Measurements from ENCODE around the gene CNPY4.

CNPY4 gene

DNA sequence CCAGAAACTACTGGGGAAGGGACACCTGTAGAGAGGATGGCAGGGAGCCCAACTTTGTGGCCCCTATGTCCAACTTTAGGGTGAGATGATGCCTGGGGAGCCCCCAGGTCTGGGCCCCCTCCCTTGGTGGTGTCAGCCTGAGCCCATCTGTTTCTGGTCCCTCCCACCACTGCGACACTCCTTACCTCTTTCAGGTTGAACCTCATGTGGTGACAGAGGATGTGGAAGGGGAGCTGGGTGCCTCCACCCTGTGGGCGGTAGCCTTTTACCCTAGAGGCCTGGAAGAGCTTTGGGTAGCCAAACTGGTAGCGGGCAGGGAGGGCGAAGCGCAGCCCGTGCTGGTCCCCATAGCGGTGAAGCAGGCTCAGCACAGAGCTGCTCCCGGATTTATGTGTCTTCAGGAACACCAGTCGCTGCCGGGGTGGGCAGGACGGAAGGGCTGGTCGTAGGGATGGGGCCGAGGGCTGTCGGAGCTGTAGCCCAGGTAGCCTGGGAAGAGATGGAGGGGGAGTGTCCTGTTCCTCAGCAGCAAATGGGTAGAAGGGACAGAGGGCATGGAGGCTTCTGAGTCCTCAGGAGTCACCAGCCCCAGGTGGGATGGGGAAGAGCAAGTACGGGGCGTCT lies 47.0 kb downstream of the CNPY4 start:
- H3K4me3 ChIP-seq (replicated peaks; ENCODE audit: low read depth, low read length) = no peak overlapping the region
- TF ChIP-seq, protein P1, sequence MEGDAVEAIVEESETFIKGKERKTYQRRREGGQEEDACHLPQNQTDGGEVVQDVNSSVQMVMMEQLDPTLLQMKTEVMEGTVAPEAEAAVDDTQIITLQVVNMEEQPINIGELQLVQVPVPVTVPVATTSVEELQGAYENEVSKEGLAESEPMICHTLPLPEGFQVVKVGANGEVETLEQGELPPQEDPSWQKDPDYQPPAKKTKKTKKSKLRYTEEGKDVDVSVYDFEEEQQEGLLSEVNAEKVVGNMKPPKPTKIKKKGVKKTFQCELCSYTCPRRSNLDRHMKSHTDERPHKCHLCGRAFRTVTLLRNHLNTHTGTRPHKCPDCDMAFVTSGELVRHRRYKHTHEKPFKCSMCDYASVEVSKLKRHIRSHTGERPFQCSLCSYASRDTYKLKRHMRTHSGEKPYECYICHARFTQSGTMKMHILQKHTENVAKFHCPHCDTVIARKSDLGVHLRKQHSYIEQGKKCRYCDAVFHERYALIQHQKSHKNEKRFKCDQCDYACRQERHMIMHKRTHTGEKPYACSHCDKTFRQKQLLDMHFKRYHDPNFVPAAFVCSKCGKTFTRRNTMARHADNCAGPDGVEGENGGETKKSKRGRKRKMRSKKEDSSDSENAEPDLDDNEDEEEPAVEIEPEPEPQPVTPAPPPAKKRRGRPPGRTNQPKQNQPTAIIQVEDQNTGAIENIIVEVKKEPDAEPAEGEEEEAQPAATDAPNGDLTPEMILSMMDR (IDR thresholded peaks at IDR 0.05; ENCODE audit: low read depth, low read length, missing control alignments) = no peak
- no peak for DNase-seq (ENCODE audit: extremely low read depth, low read depth)

DNA sequence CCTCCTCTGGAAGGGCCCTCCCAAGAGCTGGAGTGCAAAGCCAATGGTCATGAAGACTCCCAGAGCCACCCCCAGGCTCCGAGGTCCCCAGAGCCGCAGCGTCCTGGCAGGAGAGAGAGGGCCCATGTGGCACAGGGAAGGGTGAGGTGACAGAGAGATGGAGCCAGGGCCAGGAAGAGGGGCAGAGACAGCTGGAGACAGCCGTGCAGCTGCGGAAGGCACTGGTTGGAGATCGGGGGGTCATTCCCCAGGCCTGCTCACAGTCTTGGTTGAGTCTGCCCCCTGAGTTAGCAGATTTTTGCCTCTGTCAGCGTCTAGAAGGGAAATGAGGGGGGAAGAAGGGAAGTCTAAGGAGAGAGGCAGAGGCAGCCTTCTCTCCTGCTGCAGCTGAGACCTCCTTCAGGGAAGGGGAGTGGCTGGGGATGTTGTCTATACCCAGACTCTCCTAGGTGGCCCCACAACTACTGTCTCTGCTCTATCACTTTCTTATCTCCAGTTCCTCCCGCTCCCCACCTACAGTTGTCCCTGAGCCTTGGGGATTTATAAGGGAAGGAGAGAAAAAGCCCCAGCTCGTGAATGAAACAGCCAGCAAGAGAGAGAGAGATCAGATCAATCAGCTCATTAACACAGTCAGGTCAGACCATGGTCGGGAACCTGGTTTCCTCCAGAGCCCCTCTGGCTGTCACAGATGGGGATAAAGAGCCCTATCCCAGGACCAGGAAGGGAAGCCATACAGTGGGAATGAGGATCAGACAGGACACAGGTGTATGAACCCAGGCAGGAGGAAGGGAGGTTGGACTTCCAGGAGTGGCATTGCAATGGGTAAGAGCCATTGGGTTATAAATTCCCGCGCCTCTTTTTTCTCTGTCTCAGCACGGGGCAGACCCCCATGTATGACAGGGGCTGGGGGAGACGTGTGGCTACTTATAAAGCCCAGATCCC lies 47.8 kb downstream of the CNPY4 start:
- DNase-seq (ENCODE audit: extremely low read depth, low read depth) = no peak
- TF ChIP-seq, protein P1 (IDR thresholded peaks at IDR 0.05; ENCODE audit: low read depth, low read length, missing control alignments) = no peak
- peak overlapping the region; percentile 41 for H3K4me3 ChIP-seq (replicated peaks; ENCODE audit: low read depth, low read length)

DNA sequence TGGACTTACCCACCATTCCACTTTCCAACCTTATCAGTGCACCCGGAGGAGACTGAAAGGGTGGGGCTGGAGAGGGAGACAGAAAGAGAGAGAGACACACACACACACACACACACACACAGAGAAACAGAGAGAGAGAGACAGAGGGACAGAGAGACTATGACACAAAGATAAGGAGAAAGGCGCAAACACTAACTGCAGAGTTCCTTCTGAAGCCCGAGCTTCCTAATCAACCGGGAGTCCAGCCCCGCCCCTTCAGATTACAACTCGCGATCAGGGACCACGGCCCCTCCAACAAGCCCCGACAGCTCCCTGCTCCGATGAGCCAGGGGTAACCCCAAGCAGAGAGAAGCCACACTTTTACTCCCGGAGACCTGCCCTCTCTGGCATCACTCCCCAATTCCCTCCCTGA lies 48.5 kb downstream of the CNPY4 start:
- TF ChIP-seq, protein P1 (IDR thresholded peaks at IDR 0.05; ENCODE audit: low read depth, low read length, missing control alignments) = no peak
- DNase-seq (ENCODE audit: extremely low read depth, low read depth) = no peak
- H3K4me3 ChIP-seq (replicated peaks; ENCODE audit: low read depth, low read length) = peak overlapping the region; percentile 41

DNA sequence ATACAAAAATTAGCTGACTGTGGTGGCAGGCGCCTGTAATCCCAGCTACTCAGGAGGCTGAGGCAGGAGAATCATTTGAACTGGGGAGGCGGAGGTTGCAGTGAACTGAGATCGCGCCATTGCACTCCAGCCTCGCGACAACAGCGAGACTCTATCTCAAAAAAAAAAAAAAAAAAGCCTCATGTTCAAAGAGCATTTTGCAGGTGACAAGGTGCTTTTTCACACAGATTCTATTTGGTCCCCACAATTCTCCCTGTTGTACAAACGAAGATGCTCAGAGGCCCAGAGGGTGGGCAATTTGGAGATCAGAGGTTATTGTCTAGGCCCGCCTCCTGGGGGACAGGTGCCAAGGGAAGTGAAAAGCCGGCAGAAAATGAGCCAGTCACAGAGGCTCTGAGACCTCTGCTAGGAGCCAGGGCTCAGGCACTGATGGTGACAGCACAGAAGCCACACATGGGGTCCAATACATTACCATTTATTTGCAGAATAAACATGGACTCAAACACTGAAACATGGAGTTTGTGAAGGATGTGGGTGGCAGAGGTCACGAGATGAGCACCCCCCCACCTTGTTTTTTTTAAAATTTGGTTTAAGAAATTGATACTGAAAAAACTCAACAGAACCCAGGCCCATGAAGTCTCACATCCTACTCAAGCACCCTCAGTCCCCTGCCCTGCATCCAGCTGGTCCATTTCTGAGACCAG lies 49.9 kb downstream of the CNPY4 start:
- H3K4me3 ChIP-seq (replicated peaks; ENCODE audit: low read depth, low read length) = no peak overlapping the region
- TF ChIP-seq, protein P1 (IDR thresholded peaks at IDR 0.05; ENCODE audit: low read depth, low read length, missing control alignments) = no peak
- no peak for DNase-seq (ENCODE audit: extremely low read depth, low read depth)

DNA sequence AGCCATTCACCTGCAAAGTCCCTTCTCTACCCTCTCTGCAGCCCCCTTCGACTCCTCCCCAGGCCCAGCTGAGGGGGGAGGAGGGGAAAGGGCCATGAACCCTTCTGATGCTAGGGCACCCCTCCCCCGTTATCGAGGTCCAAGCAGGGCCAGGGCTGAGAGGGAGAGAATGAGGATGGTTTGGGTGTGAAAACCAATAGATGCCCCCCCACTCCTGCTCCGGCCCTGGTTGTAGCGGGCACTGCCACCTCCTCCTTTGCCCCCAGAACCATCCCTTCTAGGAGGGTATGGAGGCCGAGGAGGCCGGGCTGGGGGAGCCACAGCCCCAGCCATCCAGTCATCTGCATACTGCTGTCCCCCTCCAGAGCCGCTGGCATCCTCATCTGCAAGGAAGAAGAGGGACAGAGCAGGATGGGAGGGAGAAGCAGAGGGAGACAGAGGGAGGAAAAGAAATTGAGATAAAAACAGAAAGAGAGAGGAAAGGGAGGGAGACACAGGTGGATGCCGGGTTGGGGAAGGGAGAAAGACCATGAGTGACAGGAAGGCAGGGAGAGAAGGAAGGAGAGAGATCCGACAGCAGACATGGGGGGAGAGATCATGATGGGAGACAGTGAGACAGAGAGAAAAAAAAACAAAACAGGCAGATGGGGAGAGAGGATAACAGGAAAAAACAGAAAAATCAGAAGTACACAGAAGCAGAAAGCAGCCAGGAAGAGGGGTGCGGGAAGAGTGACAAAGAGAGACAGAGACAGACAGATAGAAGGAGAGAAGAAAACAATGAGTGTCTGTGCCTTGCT lies 50.9 kb downstream of the CNPY4 start:
- no peak overlapping the region for H3K4me3 ChIP-seq (replicated peaks; ENCODE audit: low read depth, low read length)
- TF ChIP-seq, protein P1 (IDR thresholded peaks at IDR 0.05; ENCODE audit: low read depth, low read length, missing control alignments) = no peak
- DNase-seq (ENCODE audit: extremely low read depth, low read depth) = no peak

DNA sequence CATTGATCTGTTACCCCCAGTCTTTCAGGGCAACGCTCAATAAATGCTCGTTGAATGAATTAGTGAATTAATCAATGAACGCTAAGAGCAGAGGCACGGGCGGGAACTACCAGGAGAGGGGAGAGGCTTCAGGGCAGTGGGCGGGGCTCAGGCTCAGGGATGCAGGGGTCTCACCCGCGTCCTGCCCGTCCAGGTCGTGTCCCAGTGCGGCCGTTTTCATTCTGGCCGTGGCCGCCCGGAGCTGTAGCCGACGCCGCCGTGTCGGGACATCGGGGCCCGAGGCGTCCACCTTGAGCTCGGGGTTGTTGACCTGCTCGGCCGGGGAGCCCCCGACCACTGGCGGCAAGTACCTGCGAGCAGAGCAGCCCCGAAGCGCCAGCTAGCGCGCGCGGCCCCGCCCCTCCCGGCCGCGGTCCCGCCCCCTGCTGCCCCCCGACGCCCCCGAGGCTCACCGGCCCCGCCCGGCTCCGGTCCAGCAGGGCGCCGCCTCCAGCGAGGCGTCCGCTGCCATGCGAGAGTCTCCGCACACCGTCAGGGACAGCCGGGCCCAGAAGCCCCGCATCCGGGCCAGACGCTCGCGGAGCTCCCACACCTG lies 51.8 kb downstream of the CNPY4 start:
- DNase-seq (ENCODE audit: extremely low read depth, low read depth) = no peak
- TF ChIP-seq, protein P1 (IDR thresholded peaks at IDR 0.05; ENCODE audit: low read depth, low read length, missing control alignments) = no peak
- H3K4me3 ChIP-seq (replicated peaks; ENCODE audit: low read depth, low read length) = no peak overlapping the region
